IgD-negative memory B cell (primary cell): ENCODE measurements around the gene GEN1. TPM values are rescaled to one million over a fixed set of nuclear protein-coding genes. Genes with fewer than 3 reads are reported as not detected.
A peak's percentile ranks its signal among the peaks of the same experiment; 100 is the strongest.

Experiments
- H3K27ac Mint-ChIP-seq, 3 donors: one replicate each; pipeline ENCODE4 v1.8.0; 2020 to 2022; ENCODE audit warnings: mild to moderate bottlenecking in 3 of 3, mixed read lengths in 3 of 3, moderate library complexity in 1 of 3
- H3K27me3 Mint-ChIP-seq: one replicate; pipeline ENCODE4 v1.8.0; 2021; ENCODE audit warnings: mixed read lengths
- H3K36me3 Mint-ChIP-seq: one replicate; pipeline ENCODE4 v1.8.0; 2020; ENCODE audit warnings: mild to moderate bottlenecking, mixed read lengths
- H3K4me1 Mint-ChIP-seq, 3 donors: one replicate each; pipeline ENCODE4 v1.8.0; 2020 to 2022; ENCODE audit warnings: mixed read lengths in 3 of 3, mild to moderate bottlenecking in 1 of 3
- H3K4me3 Mint-ChIP-seq, 4 donors: one replicate each; pipeline ENCODE4 v1.8.0; 2020 to 2022; ENCODE audit warnings: mild to moderate bottlenecking in 4 of 4, mixed read lengths in 4 of 4, moderate library complexity in 3 of 4
- H3K9me3 Mint-ChIP-seq, 3 donors: one replicate each; pipeline ENCODE4 v1.8.0; 2020 to 2021; ENCODE audit warnings: mixed read lengths in 3 of 3, mild to moderate bottlenecking in 1 of 3
- polyA plus RNA-seq: library from polyadenylated mRNA; unstranded; fragments of 300-500 nt; fragmentation: Illumina TruSeq; gene quantifications from one replicate; pipeline ENCODE4 v1.2.3, GENCODE V29; 2021

GEN1 gene
- polyA plus RNA-seq, 1 donor from 2014 or later, result 3.2 TPM

DNA sequence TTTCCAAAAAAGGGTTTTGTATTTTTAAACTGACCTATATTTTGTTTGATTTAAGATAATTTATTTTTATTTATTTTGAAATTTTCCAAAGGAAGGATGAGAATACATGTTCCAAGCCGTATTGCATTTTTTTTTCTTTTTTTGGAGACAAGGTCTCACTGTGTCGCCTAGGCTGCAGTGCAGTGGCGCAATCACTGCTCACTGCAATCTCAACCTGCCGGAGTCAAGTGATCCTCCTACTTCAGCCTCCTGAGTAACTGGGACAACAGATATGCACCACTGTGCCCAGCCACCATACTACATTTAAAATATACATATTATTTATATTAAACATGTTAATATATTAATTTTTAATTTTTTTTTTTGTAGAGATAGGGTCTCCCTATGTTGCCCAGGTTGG lies 15.0 kb downstream of the GEN1 start:
- peaks cover 5% of the 10 kb centered on the region for H3K36me3 Mint-ChIP-seq
- no peaks in the 10 kb centered on the region for H3K27me3 Mint-ChIP-seq
- no peaks in the 10 kb centered on the region for H3K9me3 Mint-ChIP-seq
- no peak overlapping the region for H3K4me3 Mint-ChIP-seq
- H3K4me1 Mint-ChIP-seq, result no peaks in the 10 kb centered on the region
- H3K27ac Mint-ChIP-seq, result no peak overlapping the region

DNA sequence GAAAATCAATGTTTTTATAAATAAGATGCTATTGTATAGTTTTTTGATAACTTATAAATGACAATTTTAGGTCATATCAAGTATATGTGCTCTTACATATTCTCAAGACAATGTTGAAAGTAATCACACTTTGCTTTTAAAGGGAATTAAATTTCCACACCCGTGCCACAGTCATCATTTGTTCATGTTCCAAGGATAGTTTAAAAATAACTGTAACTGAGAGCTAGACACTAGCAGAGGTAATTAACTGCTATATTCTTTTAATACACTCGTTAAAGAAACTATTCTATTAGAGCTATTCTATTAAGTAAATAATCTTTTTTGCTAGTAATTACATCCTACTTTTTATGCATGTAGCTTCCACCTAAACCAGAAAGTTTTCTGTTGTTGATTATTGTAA lies 18.0 kb downstream of the GEN1 start:
- Mint-ChIP-seq H3K4me1 (no peaks in the 10 kb centered on the region), H3K36me3 (peaks cover 7% of the 10 kb centered on the region), H3K9me3 (no peaks in the 10 kb centered on the region), H3K27ac (no peak overlapping the region), H3K27me3 (no peaks in the 10 kb centered on the region), H3K4me3 (no peak overlapping the region)

DNA sequence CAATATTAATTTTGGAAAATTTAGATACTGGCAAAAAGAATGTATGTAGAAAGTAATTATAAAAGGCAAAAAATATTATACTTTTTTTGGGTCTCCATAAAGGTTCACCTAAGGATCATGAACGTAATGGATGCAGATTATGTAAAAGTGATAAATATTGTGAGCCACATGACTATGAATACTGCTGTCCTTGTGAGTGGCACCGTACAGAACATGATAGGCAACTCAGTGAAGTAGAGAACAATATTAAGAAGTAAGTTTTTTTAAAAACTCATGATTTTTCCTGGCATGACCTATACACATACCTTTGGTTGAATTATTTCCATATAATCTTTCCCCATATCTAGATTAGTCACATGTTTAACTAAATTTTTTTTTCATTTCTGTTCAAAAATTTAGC lies 18.6 kb downstream of the GEN1 start:
- Mint-ChIP-seq H3K36me3 (peaks cover 8% of the 10 kb centered on the region), H3K4me1 (no peaks in the 10 kb centered on the region)

DNA sequence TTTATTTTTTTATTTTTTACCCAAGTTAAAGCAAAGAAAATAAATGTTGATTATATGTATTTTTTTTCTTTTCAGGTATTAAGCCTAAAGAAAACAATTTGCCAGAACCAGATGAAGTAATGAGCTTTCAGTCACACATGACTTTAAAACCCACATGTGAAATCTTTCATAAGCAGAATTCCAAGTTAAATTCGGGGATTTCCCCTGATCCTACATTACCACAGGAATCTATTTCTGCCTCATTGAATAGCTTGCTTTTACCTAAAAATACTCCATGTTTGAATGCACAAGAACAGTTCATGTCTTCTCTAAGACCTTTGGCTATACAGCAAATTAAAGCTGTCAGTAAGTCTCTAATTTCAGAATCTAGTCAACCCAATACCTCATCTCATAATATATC lies 26.6 kb downstream of the GEN1 start:
- H3K4me1 Mint-ChIP-seq, result no peaks in the 10 kb centered on the region
- peaks cover 0 to 2% (median 0%) of the 10 kb centered on the region in 3 donors for H3K9me3 Mint-ChIP-seq
- H3K36me3 Mint-ChIP-seq, result peaks cover 12% of the 10 kb centered on the region
- H3K4me3 Mint-ChIP-seq, result no peak overlapping the region
- H3K27me3 Mint-ChIP-seq, result no peaks in the 10 kb centered on the region
- no peak overlapping the region for H3K27ac Mint-ChIP-seq

More for the DNA sequence above, 18.6 kb downstream of the GEN1 start:
- no peaks in the 10 kb centered on the region for H3K9me3 Mint-ChIP-seq
- no peak overlapping the region for H3K4me3 Mint-ChIP-seq
- no peak overlapping the region for H3K27ac Mint-ChIP-seq
- H3K27me3 Mint-ChIP-seq, result no peaks in the 10 kb centered on the region

DNA sequence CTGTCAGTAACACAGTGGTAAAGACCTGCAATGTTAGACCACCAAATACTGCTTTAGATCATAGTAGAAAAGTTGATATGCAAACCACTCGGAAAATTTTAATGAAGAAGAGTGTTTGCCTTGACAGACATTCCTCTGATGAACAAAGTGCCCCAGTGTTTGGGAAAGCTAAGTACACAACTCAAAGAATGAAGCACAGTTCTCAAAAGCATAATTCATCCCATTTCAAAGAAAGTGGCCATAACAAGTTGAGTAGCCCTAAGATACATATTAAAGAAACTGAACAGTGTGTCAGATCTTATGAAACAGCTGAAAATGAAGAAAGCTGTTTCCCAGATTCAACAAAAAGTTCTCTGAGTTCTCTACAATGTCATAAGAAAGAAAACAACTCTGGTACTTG lies 27.5 kb downstream of the GEN1 start:
- no peaks in the 10 kb centered on the region for H3K27me3 Mint-ChIP-seq
- H3K36me3 Mint-ChIP-seq, result peaks cover 12% of the 10 kb centered on the region
- H3K4me1 Mint-ChIP-seq, result no peaks in the 10 kb centered on the region
- H3K27ac Mint-ChIP-seq, result no peak overlapping the region
- no peak overlapping the region for H3K4me3 Mint-ChIP-seq
- peaks cover 0 to 2% (median 0%) of the 10 kb centered on the region in 3 donors for H3K9me3 Mint-ChIP-seq

DNA sequence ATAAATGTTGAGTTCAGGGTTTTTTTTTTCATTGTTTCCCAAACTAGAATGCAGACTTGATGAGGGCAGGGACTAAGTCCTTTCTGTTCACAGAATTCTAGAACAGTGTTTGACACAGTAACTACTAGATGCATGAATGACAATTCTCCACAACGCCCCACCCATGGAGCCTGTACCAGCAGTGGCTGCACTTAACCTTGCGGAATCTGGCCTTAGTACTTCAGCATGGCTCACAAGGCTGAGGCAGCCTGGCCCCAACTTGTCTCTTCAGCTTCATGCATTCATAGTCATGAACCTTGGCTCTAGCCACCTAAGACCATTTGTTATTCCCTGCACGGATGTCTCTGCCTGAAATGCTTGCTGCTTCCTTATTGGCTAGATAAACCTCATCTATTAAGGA lies 32.8 kb downstream of the GEN1 start:
- Mint-ChIP-seq H3K9me3 (peaks cover 0 to 2% (median 0%) of the 10 kb centered on the region in 3 donors), H3K27me3 (peaks cover 1% of the 10 kb centered on the region), H3K27ac (peak overlapping the region in 1 of 3 donors; percentile 8), H3K36me3 (peaks cover 8% of the 10 kb centered on the region), H3K4me1 (peaks cover 3 to 8% (median 5%) of the 10 kb centered on the region in 3 donors), H3K4me3 (no peak overlapping the region)

DNA sequence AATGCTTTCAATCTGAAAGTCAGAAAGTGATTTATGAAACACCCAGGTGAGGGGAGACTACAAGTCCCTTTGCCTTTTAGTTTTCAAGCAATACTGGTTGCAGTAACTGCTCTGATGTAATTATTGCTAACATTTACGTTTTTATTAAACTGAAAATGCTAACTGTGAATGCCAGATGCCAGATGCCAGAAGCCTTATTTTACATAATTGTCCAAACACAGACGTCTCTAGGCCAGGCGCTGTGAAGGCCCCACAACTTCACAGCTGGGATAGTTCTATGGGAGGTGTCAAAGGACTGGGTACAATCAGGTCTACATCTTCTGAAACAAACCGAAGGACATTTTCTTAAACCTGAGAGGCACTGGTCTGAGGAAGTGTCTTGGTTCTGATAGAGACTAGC lies 34.8 kb downstream of the GEN1 start:
- Mint-ChIP-seq H3K27me3 (peaks cover 3% of the 10 kb centered on the region), H3K4me3 (peak overlapping the region in 1 of 4 donors; percentile 7), H3K36me3 (peaks cover 1% of the 10 kb centered on the region), H3K9me3 (peaks cover 0 to 2% (median 0%) of the 10 kb centered on the region in 3 donors), H3K4me1 (peaks cover 3 to 12% (median 11%) of the 10 kb centered on the region in 3 donors), H3K27ac (no peak overlapping the region)

DNA sequence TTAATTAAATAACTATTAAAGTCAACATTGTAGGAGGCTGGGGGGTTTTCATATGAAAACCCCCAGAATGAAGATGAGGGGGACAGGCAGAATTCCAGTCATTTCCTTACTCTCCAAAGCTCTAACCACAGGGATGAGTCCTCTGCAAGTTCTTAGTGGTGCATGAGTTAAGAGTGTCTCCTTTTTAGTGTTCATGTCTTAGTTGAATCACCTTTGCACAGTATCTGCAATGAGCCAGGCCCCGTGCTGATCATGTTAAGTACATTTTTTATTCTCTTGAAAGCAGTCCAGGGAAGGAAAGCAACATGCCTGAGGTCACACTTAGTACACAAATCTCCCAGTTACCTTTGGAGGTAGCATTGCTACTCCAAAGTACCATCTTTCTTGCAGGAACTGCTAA lies 36.6 kb downstream of the GEN1 start:
- Mint-ChIP-seq H3K9me3 (no peaks in the 10 kb centered on the region), H3K36me3 (peaks cover 1% of the 10 kb centered on the region), H3K4me1 (peaks cover 3 to 13% (median 11%) of the 10 kb centered on the region in 3 donors), H3K27me3 (peaks cover 3% of the 10 kb centered on the region), H3K4me3 (no peak overlapping the region), H3K27ac (no peak overlapping the region)

DNA sequence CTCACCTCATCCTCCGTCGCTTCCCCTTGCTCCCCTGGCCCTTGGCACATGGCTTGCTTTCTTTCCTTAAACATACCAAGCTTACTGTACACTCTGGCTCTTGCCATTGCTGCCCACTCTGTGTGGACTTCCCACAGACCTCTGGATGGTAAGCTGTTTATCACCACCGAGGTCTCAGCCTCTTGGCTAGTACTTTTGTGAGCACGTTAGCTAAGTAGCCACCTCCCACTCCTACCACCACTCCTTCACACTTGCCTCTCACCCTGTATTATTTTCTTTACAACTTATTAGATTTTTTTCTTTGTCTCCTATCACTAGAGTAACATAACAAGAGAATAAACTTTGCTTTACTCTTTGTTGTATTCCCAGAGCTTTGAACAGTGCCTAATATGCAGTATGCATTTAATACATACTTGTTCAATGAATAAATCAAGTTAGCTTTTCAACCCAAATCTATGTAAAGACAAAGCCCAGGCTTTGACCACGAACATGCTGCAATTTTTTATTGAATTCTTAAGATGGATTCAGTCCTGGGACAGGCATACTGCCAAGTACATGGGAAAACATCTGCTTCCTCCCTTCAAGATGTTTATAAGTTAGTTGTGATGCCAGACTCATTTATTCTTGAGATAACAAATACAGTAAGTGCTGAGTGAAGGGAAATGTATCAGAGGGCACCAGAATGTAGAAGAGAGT lies 37.3 kb downstream of the GEN1 start:
- Mint-ChIP-seq H3K9me3 (no peaks in the 10 kb centered on the region), H3K36me3 (peaks cover 1% of the 10 kb centered on the region), H3K4me1 (peaks cover 3 to 13% (median 11%) of the 10 kb centered on the region in 3 donors), H3K27ac (no peak overlapping the region), H3K4me3 (no peak overlapping the region), H3K27me3 (peaks cover 3% of the 10 kb centered on the region)

DNA sequence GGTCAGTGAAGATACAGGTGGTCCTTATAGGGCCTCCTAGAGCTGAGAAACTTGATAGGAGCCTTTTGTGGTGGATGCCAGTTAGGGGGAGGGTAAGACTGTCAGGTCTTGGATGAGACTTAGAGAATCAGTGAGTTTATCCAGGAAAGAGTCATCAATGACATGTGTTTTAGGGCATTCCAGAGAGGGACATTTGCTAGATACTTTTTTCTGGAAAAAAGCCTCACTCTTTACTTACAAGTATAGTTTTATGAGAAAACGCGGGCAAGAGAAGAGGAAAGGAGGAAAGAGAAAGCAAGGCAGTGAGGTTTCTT lies 37.8 kb downstream of the GEN1 start:
- Mint-ChIP-seq H3K4me3 (peak overlapping the region in 1 of 4 donors; percentile 67), H3K4me1 (peaks cover 3 to 13% (median 11%) of the 10 kb centered on the region in 3 donors), H3K36me3 (peaks cover 3% of the 10 kb centered on the region)

DNA sequence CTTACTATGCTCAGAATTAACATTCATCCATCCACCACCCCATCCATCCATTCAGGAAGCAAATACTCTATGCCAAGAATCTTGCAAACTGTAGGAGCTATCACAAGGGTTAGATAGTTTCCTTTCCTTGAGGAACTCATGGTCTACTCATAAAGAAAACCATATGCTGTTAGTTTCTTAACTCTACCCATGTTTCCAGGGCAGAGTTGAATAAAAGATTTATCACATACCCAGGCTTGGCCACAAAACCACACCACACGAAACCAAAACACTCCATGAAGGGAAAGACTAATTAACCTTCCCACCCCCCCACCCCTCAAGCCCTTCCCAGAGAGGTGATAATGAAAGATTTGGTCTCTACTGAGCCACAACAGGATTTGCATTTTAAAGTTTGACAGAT lies 38.6 kb downstream of the GEN1 start:
- H3K9me3 Mint-ChIP-seq, result no peaks in the 10 kb centered on the region
- H3K27ac Mint-ChIP-seq, result peak overlapping the region in 1 of 3 donors; percentile 64
- peaks cover 3 to 13% (median 11%) of the 10 kb centered on the region in 3 donors for H3K4me1 Mint-ChIP-seq
- H3K4me3 Mint-ChIP-seq, result no peak overlapping the region
- peaks cover 3% of the 10 kb centered on the region for H3K36me3 Mint-ChIP-seq
- H3K27me3 Mint-ChIP-seq, result peaks cover 3% of the 10 kb centered on the region

More for the DNA sequence above, 37.8 kb downstream of the GEN1 start:
- H3K27ac Mint-ChIP-seq, result no peak overlapping the region
- H3K9me3 Mint-ChIP-seq, result no peaks in the 10 kb centered on the region
- peaks cover 3% of the 10 kb centered on the region for H3K27me3 Mint-ChIP-seq

DNA sequence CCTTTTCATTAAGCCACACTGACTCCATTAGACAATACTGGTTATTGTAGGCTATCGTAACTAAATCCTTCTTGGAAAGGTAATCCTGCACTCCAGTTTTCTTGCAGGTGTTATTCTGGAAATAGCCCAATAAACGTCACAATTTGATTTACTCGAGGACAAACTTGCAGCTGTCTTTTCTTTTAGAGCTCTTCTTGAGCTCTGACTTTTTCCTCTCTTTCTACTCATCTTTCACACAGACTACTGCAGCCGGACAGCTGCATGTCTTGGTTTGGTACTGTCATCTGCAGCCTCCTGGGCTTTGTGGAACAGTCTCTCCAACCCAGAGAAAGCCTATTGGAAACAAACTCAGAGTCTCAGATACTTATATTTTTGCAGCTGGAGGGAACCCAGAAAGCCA lies 39.4 kb downstream of the GEN1 start:
- Mint-ChIP-seq H3K4me1 (peaks cover 3 to 13% (median 11%) of the 10 kb centered on the region in 3 donors), H3K27me3 (peaks cover 3% of the 10 kb centered on the region), H3K27ac (peak overlapping the region in 1 of 3 donors; percentile 94), H3K36me3 (peaks cover 3% of the 10 kb centered on the region), H3K4me3 (no peak overlapping the region), H3K9me3 (no peaks in the 10 kb centered on the region)

DNA sequence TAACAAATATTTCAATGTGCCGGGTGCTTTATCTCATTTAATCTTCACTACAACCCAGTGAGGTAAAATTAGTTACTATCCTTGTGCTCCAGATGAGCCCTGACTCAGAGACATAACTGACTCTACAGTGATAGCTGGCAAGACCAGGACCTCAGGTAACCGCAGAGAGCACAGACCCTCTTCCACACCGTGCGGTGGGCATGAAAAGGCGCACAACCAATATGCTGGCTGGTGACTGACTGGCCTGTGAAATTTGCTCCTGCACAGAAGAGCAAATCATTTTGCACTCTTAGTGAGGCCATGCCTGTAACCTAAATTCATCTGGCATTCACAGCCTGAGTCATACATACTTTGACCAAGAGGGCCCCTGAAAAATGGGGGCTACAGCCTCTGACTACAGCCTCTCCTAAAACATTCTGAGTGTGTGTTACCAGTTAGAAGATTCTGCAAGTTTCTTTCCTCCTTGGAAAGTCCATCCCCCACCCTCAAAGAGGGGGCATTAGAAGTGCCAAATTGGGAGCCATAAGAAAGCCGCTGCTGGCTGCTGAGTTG lies 39.9 kb downstream of the GEN1 start:
- Mint-ChIP-seq H3K4me3 (no peak overlapping the region), H3K4me1 (peaks cover under 1 to 13% (median 11%) of the 10 kb centered on the region in 3 donors), H3K27me3 (peaks cover 3% of the 10 kb centered on the region)

DNA sequence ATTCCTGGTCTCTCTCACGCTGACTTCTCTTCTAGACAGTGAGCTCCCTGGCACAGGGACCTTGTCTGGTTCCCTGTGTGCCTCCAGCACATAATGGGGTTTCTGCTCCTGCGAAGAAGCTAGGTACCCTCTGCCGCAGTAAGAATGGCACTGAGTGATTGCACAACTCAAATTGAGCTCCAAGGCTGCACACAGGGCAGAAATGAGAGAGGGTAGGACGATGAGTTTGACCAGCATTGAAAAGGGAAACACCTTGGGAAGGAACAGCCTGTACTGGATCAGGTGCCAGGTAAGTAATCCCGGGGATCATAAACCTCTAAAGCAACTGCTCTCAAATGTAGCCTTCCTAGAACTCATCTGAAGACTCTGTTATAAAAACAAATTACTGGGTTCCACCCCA lies 41.4 kb downstream of the GEN1 start:
- peaks cover 3% of the 10 kb centered on the region for H3K36me3 Mint-ChIP-seq
- H3K27ac Mint-ChIP-seq, result no peak overlapping the region
- H3K27me3 Mint-ChIP-seq, result peaks cover 3% of the 10 kb centered on the region
- H3K4me1 Mint-ChIP-seq, result peaks cover 9 to 18% (median 16%) of the 10 kb centered on the region in 3 donors
- no peak overlapping the region for H3K4me3 Mint-ChIP-seq
- H3K9me3 Mint-ChIP-seq, result no peaks in the 10 kb centered on the region

More for the DNA sequence above, 39.9 kb downstream of the GEN1 start:
- Mint-ChIP-seq H3K36me3 (peaks cover 3% of the 10 kb centered on the region), H3K9me3 (no peaks in the 10 kb centered on the region), H3K27ac (peak overlapping the region in 1 of 3 donors; percentile 94)

DNA sequence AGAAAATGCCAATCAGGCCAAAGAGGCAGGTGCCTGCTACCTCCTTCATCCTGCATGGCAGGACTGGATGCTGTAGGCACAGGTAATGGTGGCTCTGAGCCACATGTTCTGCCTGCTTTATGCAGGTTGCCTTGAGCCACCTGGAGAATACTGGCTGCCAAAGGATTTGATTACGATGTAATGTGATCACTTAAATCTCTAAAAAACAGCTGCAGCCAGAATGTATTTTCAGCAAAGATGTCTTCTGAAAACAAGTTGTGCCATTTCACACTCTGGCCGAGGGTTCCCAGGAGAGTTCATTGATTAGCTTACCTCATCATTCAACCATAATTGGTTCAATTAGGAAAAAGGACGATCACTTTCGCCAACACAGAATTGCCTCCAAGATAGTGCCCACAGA lies 44.4 kb downstream of the GEN1 start:
- peaks cover 13 to 23% (median 14%) of the 10 kb centered on the region in 3 donors for H3K4me1 Mint-ChIP-seq
- no peak overlapping the region for H3K27ac Mint-ChIP-seq
- H3K27me3 Mint-ChIP-seq, result peaks cover 2% of the 10 kb centered on the region

More for the DNA sequence above, 44.4 kb downstream of the GEN1 start:
- Mint-ChIP-seq H3K36me3 (peaks cover 1% of the 10 kb centered on the region), H3K9me3 (no peaks in the 10 kb centered on the region), H3K4me3 (no peak overlapping the region)
